ENCODE results near the gene SRR.

- no peak for TF ChIP-seq CTCF (conservative IDR thresholded peaks at IDR 0.05)
- no peak for TF ChIP-seq ZFX (IDR thresholded peaks at IDR 0.05)
Measured at GRCh38 chr17:2368359-2368758, 64.6 kb downstream of the SRR start.
